Thymus (tissue), 11 donors: ENCODE data around the gene GPHN. TPM values are rescaled to one million over a fixed set of nuclear protein-coding genes. Genes with fewer than 3 reads are reported as not detected.
"Not testable (repeated sequence)": the region's sequence is repeated elsewhere in the genome, so short reads cannot be mapped to it uniquely, and the experiment has no call there.

Experiments
- DNase-seq, 9 donors: peaks; one replicate each; pipeline ENCODE4 v3.0.0-alpha.2; 2013; ENCODE audit warnings: low spot score in 9 of 9, low read depth in 6 of 9, missing footprints in 1 of 9
- H3K27ac ChIP-seq, 2 donors: one replicate each; pipeline ENCODE4 v1.5.1; 2013; ENCODE audit warnings: control low read depth in 1 of 2, low read depth in 1 of 2, low read length in 1 of 2, mild to moderate bottlenecking in 1 of 2, moderate library complexity in 1 of 2
- H3K27me3 ChIP-seq, 2 donors: one replicate each; pipeline ENCODE4 v1.5.1; 2013; ENCODE audit warnings: low read length in 1 of 2; ENCODE audit not compliant: control insufficient read depth in 2 of 2, insufficient read depth in 1 of 2
- H3K36me3 ChIP-seq, 2 donors: one replicate each; pipeline ENCODE4 v1.5.1; 2013; ENCODE audit warnings: low read length in 1 of 2, mild to moderate bottlenecking in 1 of 2, moderate library complexity in 1 of 2; ENCODE audit not compliant: control insufficient read depth in 2 of 2, insufficient read depth in 2 of 2
- H3K4me1 ChIP-seq, 2 donors: one replicate each; pipeline ENCODE4 v1.5.1; 2013; ENCODE audit warnings: low read length in 2 of 2; ENCODE audit not compliant: control insufficient read depth in 2 of 2, insufficient read depth in 2 of 2
- H3K4me3 ChIP-seq, 2 donors: one replicate each; pipeline ENCODE4 v1.5.1; 2013; ENCODE audit warnings: low read length in 2 of 2, control low read depth in 1 of 2, mild to moderate bottlenecking in 1 of 2
- H3K9me3 ChIP-seq, 2 donors: one replicate each; pipeline ENCODE4 v1.5.1; 2013; ENCODE audit warnings: low read length in 1 of 2, mild to moderate bottlenecking in 1 of 2; ENCODE audit not compliant: control insufficient read depth in 2 of 2, insufficient read depth in 1 of 2
- WGBS: extraction: QIAGEN DNeasy Blood & Tissue Kit; methylation state at CpG from one replicate; pipeline ENCODE4 v1.1.7; 2013; 5-methylcytosine and 5-hydroxymethylcytosine counted together
- polyA plus RNA-seq: library from polyadenylated mRNA; stranded (reverse); fragments of 200-250 nt; gene quantifications from one replicate; pipeline ENCODE4 v1.2.3, GENCODE V29; 2013
- total RNA-seq: library from RNA; stranded (reverse); fragments of 120-200 nt; gene quantifications from one replicate; pipeline ENCODE4 v1.2.4, GENCODE V29; 2013
- donor health status: healthy.

The GPHN gene
- total and polyA plus RNA-seq, 2 donors, result 11.6 to 28.4 TPM

- no peak for DNase-seq
- Histone ChIP-seq H3K9me3 (no peaks in the 10 kb centered on the region), H3K36me3 (no peaks in the 10 kb centered on the region), H3K4me1 (no peaks in the 10 kb centered on the region), H3K4me3 (no peak overlapping the region), H3K27ac (no peak overlapping the region), H3K27me3 (no peaks in the 10 kb centered on the region)
- 99% methylated on average over 21 of the region's 21 CpGs for WGBS
Observed at GRCh38 chr14:67056684-67057083, 548.7 kb downstream of the GPHN start.

GRCh38 chr14:67059596-67059995, 551.6 kb downstream of the GPHN start:
- H3K4me3 ChIP-seq, result no peak overlapping the region
- no peaks in the 10 kb centered on the region for H3K4me1 ChIP-seq
- H3K27ac ChIP-seq, result no peak overlapping the region
- H3K27me3 ChIP-seq, result no peaks in the 10 kb centered on the region
- WGBS, result 97% methylated on average over 3 of the region's 3 CpGs
- H3K9me3 ChIP-seq, result no peaks in the 10 kb centered on the region
- DNase-seq, result no peak
- H3K36me3 ChIP-seq, result no peaks in the 10 kb centered on the region

GRCh38 chr14:67060546-67060945, 552.6 kb downstream of the GPHN start:
- H3K4me1 ChIP-seq, result no peaks in the 10 kb centered on the region
- DNase-seq, result no peak
- H3K36me3 ChIP-seq, result no peaks in the 10 kb centered on the region
- no peak overlapping the region for H3K4me3 ChIP-seq
- H3K27ac ChIP-seq, result no peak overlapping the region
- H3K27me3 ChIP-seq, result no peaks in the 10 kb centered on the region
- no peaks in the 10 kb centered on the region for H3K9me3 ChIP-seq

- DNase-seq, H3K4me3 ChIP-seq, H3K36me3 ChIP-seq, H3K27ac ChIP-seq, H3K4me1 ChIP-seq, H3K9me3 ChIP-seq, H3K27me3 ChIP-seq: not testable (repeated sequence)
- WGBS, result 96% methylated on average over 7 of the region's 7 CpGs
Observed at GRCh38 chr14:67067070-67067814, 559.3 kb downstream of the GPHN start.

GRCh38 chr14:67068251-67068650, 560.3 kb downstream of the GPHN start:
- 96% methylated on average over 1 of the region's 1 CpG for WGBS
- no peak overlapping the region for H3K27ac ChIP-seq
- H3K4me3 ChIP-seq, result no peak overlapping the region
- no peaks in the 10 kb centered on the region for H3K4me1 ChIP-seq
- no peaks in the 10 kb centered on the region for H3K9me3 ChIP-seq
- H3K36me3 ChIP-seq, result no peaks in the 10 kb centered on the region
- no peak for DNase-seq
- H3K27me3 ChIP-seq, result no peaks in the 10 kb centered on the region

- H3K9me3 ChIP-seq, result no peaks in the 10 kb centered on the region
- H3K27ac ChIP-seq, result no peak overlapping the region
- H3K4me3 ChIP-seq, result no peak overlapping the region
- 84% methylated on average over 3 of the region's 3 CpGs for WGBS
- no peak for DNase-seq
- no peaks in the 10 kb centered on the region for H3K36me3 ChIP-seq
- no peaks in the 10 kb centered on the region for H3K4me1 ChIP-seq
- H3K27me3 ChIP-seq, result no peaks in the 10 kb centered on the region
Observed at GRCh38 chr14:67071506-67071905, 563.6 kb downstream of the GPHN start.

GRCh38 chr14:67077921-67078320, 570.0 kb downstream of the GPHN start:
- Histone ChIP-seq H3K27me3 (no peaks in the 10 kb centered on the region), H3K27ac (no peak overlapping the region), H3K4me3 (no peak overlapping the region), H3K36me3 (no peaks in the 10 kb centered on the region), H3K9me3 (no peaks in the 10 kb centered on the region), H3K4me1 (no peaks in the 10 kb centered on the region)
- DNase-seq, result no peak
- WGBS, result 97% methylated on average over 3 of the region's 3 CpGs

- no peaks in the 10 kb centered on the region for H3K36me3 ChIP-seq
- H3K27ac ChIP-seq, result no peak overlapping the region
- no peak overlapping the region for H3K4me3 ChIP-seq
- no peaks in the 10 kb centered on the region for H3K27me3 ChIP-seq
- no peaks in the 10 kb centered on the region for H3K9me3 ChIP-seq
- no peaks in the 10 kb centered on the region for H3K4me1 ChIP-seq
- no peak for DNase-seq
Observed at GRCh38 chr14:67079846-67080245, 571.9 kb downstream of the GPHN start.

- 98% methylated on average over 1 of the region's 1 CpG for WGBS
- no peak for DNase-seq
- no peak overlapping the region for H3K4me3 ChIP-seq
Observed at GRCh38 chr14:67108230-67108629, 600.3 kb downstream of the GPHN start.

More at GRCh38 chr14:67108230-67108629, 600.3 kb downstream of the GPHN start:
- H3K27me3 ChIP-seq, result no peaks in the 10 kb centered on the region
- H3K9me3 ChIP-seq, result no peaks in the 10 kb centered on the region
- no peaks in the 10 kb centered on the region for H3K36me3 ChIP-seq
- no peaks in the 10 kb centered on the region for H3K4me1 ChIP-seq
- H3K27ac ChIP-seq, result no peak overlapping the region
